Vagina (tissue), 2 donors: ENCODE data around the gene ITGAL. TPM values are rescaled to one million over a fixed set of nuclear protein-coding genes. Genes with fewer than 3 reads are reported as not detected.
"Not testable (repeated sequence)": the region's sequence is repeated elsewhere in the genome, so short reads cannot be mapped to it uniquely, and the experiment has no call there.

ENCODE experiments used
- DNase-seq, 2 donors: peaks; one replicate each; pipeline ENCODE4 v3.0.0-alpha.2; 2017; ENCODE audit errors: extremely low spot score in 2 of 2
- H3K27ac ChIP-seq: fragments of 200-600 bp; sonication (generic); one replicate; pipeline ENCODE4 v1.5.1; 2019
- H3K27me3 ChIP-seq: fragments of 200-600 bp; sonication (generic); one replicate; pipeline ENCODE4 v1.5.1; 2019
- H3K36me3 ChIP-seq, 2 donors: fragments of 200-600 bp; sonication (generic); one replicate each; pipeline ENCODE4 v1.5.1; 2017 to 2019
- H3K4me1 ChIP-seq: fragments of 200-600 bp; sonication (generic); one replicate; pipeline ENCODE4 v1.5.1; 2019
- H3K4me3 ChIP-seq, 2 donors: fragments of 200-600 bp; sonication (generic); 1 replicate in 1 of 2; 2 replicates in 1 of 2; pipeline ENCODE4 v1.5.1; 2016 to 2019
- H3K9me3 ChIP-seq: fragments of 200-600 bp; sonication (generic); one replicate; pipeline ENCODE4 v1.5.1; 2019
- POLR2A ChIP-seq, 2 donors: fragments of 450-650 bp; IDR thresholded peaks; one replicate each; pipeline ENCODE4 v1.6.1; 2017; ENCODE audit warnings: antibody characterized with exemption in 2 of 2, mild to moderate bottlenecking in 2 of 2, moderate library complexity in 2 of 2
- POLR2AphosphoS5 ChIP-seq, 2 donors: sonication (generic); formaldehyde crosslinking; IDR thresholded peaks; one replicate each; pipeline ENCODE4 v1.9.0; 2017; ENCODE audit warnings: antibody characterized with exemption in 2 of 2, mild to moderate bottlenecking in 2 of 2, low read depth in 1 of 2; ENCODE audit not compliant: insufficient read depth in 1 of 2
- intact Hi-C: fragments of 100-400 bp; cut with DNase I; formaldehyde crosslinking; loops from one replicate; pipeline ENCODE4 v1.15.1; 2023
- total RNA-seq: library from RNA; depleted of rRNA; stranded (reverse); fragments of >200 nt; gene quantifications from one replicate; pipeline ENCODE4 v1.2.3, GENCODE V29; 2016
- TF ChIP-seq, protein P1 (sequence below), 3 experiments: fragments of 450-650 bp in 2 of 3; fragments of 200-600 bp in 1 of 3; sonication (generic) in 1 of 3; IDR thresholded peaks; one replicate each; pipeline ENCODE4 v1.5.1; 2017 to 2019; ENCODE audit warnings: antibody characterized with exemption in 3 of 3, mild to moderate bottlenecking in 2 of 3, moderate library complexity in 2 of 3

Gene ITGAL
- total RNA-seq, 1 donor from 2014 or later, result 5.4 TPM

DNA sequence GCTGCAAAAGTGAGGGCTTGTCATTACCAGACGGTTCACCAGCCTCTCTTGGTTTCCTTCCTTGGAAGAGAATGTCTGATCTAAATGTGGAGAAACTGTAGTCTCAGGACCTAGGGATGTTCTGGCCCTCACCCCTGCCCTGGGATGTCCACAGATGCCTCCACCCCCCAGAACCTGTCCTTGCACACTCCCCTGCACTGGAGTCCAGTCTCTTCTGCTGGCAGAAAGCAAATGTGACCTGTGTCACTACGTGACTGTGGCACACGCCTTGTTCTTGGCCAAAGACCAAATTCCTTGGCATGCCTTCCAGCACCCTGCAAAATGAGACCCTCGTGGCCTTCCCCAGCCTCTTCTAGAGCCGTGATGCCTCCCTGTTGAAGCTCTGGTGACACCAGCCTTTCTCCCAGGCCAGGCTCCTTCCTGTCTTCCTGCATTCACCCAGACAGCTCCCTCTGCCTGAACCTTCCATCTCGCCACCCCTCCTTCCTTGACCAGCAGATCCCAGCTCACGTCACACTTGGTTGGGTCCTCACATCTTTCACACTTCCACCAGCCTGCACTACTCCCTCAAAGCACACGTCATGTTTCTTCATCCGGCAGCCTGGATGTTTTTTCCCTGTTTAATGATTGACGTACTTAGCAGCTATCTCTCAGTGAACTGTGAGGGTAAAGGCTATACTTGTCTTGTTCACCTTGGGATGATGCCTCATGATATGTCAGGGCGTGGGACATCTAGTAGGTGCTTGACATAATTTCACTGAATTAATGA, 49.5 kb downstream of the ITGAL start:
- H3K27ac ChIP-seq, result no peak overlapping the region
- DNase-seq, result no peak
- TF ChIP-seq POLR2AphosphoS5 (IDR thresholded peaks at IDR 0.05; ENCODE audit: insufficient read depth in 1 of 2, low read depth in 1 of 2), result no peak
- no peak for TF ChIP-seq POLR2A (IDR thresholded peaks at IDR 0.05)
- TF ChIP-seq, protein P1, sequence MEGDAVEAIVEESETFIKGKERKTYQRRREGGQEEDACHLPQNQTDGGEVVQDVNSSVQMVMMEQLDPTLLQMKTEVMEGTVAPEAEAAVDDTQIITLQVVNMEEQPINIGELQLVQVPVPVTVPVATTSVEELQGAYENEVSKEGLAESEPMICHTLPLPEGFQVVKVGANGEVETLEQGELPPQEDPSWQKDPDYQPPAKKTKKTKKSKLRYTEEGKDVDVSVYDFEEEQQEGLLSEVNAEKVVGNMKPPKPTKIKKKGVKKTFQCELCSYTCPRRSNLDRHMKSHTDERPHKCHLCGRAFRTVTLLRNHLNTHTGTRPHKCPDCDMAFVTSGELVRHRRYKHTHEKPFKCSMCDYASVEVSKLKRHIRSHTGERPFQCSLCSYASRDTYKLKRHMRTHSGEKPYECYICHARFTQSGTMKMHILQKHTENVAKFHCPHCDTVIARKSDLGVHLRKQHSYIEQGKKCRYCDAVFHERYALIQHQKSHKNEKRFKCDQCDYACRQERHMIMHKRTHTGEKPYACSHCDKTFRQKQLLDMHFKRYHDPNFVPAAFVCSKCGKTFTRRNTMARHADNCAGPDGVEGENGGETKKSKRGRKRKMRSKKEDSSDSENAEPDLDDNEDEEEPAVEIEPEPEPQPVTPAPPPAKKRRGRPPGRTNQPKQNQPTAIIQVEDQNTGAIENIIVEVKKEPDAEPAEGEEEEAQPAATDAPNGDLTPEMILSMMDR (IDR thresholded peaks at IDR 0.05), result no peak
- H3K27me3 ChIP-seq, result no peaks in the 10 kb centered on the region
- intact Hi-C loops, result no loop called here
- H3K9me3 ChIP-seq, result no peaks in the 10 kb centered on the region
- H3K4me3 ChIP-seq, result no peak overlapping the region
- peaks cover 17% of the 10 kb centered on the region for H3K4me1 ChIP-seq
- no peaks in the 10 kb centered on the region for H3K36me3 ChIP-seq

GRCh38 chr16:30522702-30523463, 50.3 kb downstream of the ITGAL start:
- H3K4me1 ChIP-seq, result peaks cover 22% of the 10 kb centered on the region
- H3K36me3 ChIP-seq, H3K27ac ChIP-seq, H3K27me3 ChIP-seq, DNase-seq, H3K9me3 ChIP-seq, H3K4me3 ChIP-seq, intact Hi-C loops: not testable (repeated sequence)

DNA sequence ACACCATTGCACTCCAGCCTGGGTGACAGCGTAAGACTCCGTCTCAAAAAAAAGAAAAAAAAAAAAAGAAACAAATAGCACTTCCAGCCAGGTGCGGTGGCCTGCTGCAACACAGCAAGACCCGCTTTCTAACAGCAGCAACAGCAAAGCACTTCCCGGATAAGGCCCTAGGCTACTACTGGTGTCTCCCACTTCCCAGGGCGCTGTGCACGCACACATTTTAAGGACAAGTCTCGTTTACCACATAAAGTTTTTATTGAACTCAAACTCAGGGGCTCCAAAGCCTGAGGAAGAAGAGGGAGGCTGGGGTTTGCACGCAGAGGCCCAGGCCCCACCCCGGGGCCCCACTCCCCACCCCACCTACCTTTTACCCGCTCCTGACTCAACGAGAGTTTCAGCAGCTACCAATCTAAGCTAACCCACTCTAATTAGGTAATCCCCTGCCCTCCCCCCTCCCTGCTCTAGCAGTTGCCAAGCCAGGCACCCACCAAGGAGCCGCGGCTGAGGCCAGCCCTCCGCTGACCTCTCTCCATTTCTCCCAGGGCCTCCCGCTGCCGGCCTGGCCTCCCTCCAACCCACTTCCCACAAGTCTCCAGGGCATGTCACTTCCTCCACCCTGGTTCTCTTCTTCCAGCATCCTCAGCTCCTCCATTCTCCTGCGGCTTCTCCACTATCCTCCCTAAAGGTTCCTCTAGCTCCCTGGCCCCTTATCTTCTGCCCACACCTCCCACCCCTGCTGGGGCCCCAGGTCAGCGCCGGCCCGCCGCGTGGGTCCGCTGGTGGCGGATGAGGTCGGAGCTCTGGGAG, 51.4 kb downstream of the ITGAL start:
- Histone ChIP-seq H3K36me3 (no peaks in the 10 kb centered on the region), H3K27ac (no peak overlapping the region), H3K9me3 (no peaks in the 10 kb centered on the region), H3K4me1 (peaks cover 31% of the 10 kb centered on the region), H3K4me3 (no peak overlapping the region), H3K27me3 (no peaks in the 10 kb centered on the region)
- intact Hi-C loops, result no loop called here
- no peak for DNase-seq
- TF ChIP-seq POLR2AphosphoS5 (IDR thresholded peaks at IDR 0.05; ENCODE audit: insufficient read depth in 1 of 2, low read depth in 1 of 2), result no peak
- TF ChIP-seq, protein P1 (IDR thresholded peaks at IDR 0.05), result no peak
- no peak for TF ChIP-seq POLR2A (IDR thresholded peaks at IDR 0.05)

GRCh38 chr16:30524575-30525568, 52.3 kb downstream of the ITGAL start:
- DNase-seq, result no peak
- Histone ChIP-seq H3K27me3 (no peaks in the 10 kb centered on the region), H3K9me3 (no peaks in the 10 kb centered on the region), H3K4me3 (no peak overlapping the region), H3K27ac (no peak overlapping the region), H3K36me3 (no peaks in the 10 kb centered on the region), H3K4me1 (peaks cover 31% of the 10 kb centered on the region)
- intact Hi-C loops, result no loop called here
- TF ChIP-seq, protein P1 (IDR thresholded peaks at IDR 0.05), result no peak
- TF ChIP-seq POLR2AphosphoS5 (IDR thresholded peaks at IDR 0.05; ENCODE audit: insufficient read depth in 1 of 2, low read depth in 1 of 2) (no peak), POLR2A (IDR thresholded peaks at IDR 0.05) (no peak)

GRCh38 chr16:30525844-30526136, 53.2 kb downstream of the ITGAL start:
- Histone ChIP-seq H3K9me3 (no peaks in the 10 kb centered on the region), H3K4me1 (peaks cover 36% of the 10 kb centered on the region), H3K36me3 (no peaks in the 10 kb centered on the region), H3K4me3 (peak overlapping the region; percentile 79 to 95), H3K27me3 (no peaks in the 10 kb centered on the region), H3K27ac (peak overlapping the region; percentile 95)
- no peak for DNase-seq
- TF ChIP-seq POLR2AphosphoS5 (IDR thresholded peaks at IDR 0.05; ENCODE audit: insufficient read depth in 1 of 2, low read depth in 1 of 2) (no peak), POLR2A (IDR thresholded peaks at IDR 0.05) (no peak)
- TF ChIP-seq, protein P1 (IDR thresholded peaks at IDR 0.05), result no peak
- intact Hi-C loops, result no loop called here
